IMR-90 (cell line): ENCODE data around the gene MAP3K7CL. TPM values are rescaled to one million over a fixed set of nuclear protein-coding genes. Genes with fewer than 3 reads are reported as not detected.

Experiments used
- ATAC-seq: fragments of 200-7000 bp; cut with Tn5 transposase; 2 replicates; pipeline ENCODE4 v1.9.1; 2020; ENCODE audit warnings: low read depth, mild to moderate bottlenecking, moderate library complexity
- BruUV-seq: library from RNA; stranded (reverse); fragments of 400-500 nt; replicated peaks from 2 replicates; lab custom pipeline; 2021; lab: Mats Ljungman, UMichigan
- CTCF ChIA-PET: fragments of 300-600 bp; formaldehyde crosslinking; extraction: SDS; loops from one replicate; lab custom pipeline; 2021; ENCODE audit warnings: antibody characterized with exemption; lab: Yijun Ruan, JAX
- POLR2A ChIA-PET: fragments of 300-600 bp; sonication (Branson Sonifier 250); formaldehyde crosslinking; loops from one replicate; lab custom pipeline; 2022; ENCODE audit warnings: antibody characterized with exemption; ENCODE audit not compliant: unreplicated experiment; lab: Charles Lee
- DNase-seq: peaks from one replicate; pipeline ENCODE4 v3.0.0; 2013
- H2AFZ ChIP-seq: replicated peaks from 2 replicates; pipeline ENCODE3; 2013; ENCODE audit warnings: low read length, mild to moderate bottlenecking; ENCODE audit not compliant: poor library complexity
- H2AK5ac ChIP-seq: 2 replicates; pipeline ENCODE4 v1.6.1; 2013; ENCODE audit warnings: low read depth, low read length, inconsistent platforms
- H2AK9ac ChIP-seq: replicated peaks from 2 replicates; pipeline ENCODE3; 2013; ENCODE audit warnings: mild to moderate bottlenecking, low read depth, low read length, moderate library complexity; ENCODE audit not compliant: poor library complexity
- H2BK120ac ChIP-seq: 2 replicates; pipeline ENCODE4 v1.6.1; 2013; ENCODE audit warnings: low read depth, low read length, inconsistent platforms
- H2BK15ac ChIP-seq: 3 replicates; pipeline ENCODE4 v1.6.1; 2013; ENCODE audit warnings: low read depth, low read length, inconsistent platforms
- H2BK20ac ChIP-seq: 2 replicates; pipeline ENCODE4 v1.6.1; 2013; ENCODE audit warnings: low read depth, mild to moderate bottlenecking, inconsistent platforms, low read length, moderate library complexity
- H2BK5ac ChIP-seq: 2 replicates; pipeline ENCODE4 v1.6.1; 2013; ENCODE audit warnings: mild to moderate bottlenecking, low read depth, low read length, inconsistent platforms; ENCODE audit not compliant: poor library complexity, severe bottlenecking
- H3K14ac ChIP-seq: replicated peaks from 2 replicates; pipeline ENCODE4 v1.6.1; 2013; ENCODE audit warnings: low read depth, low read length, inconsistent platforms
- H3K18ac ChIP-seq: 2 replicates; pipeline ENCODE4 v1.6.1; 2013; ENCODE audit warnings: low read depth, low read length, control low read depth
- H3K23ac ChIP-seq: 2 replicates; pipeline ENCODE4 v1.6.1; 2013; ENCODE audit warnings: low read depth, low read length, inconsistent platforms
- H3K27ac ChIP-seq: 2 replicates; pipeline ENCODE4 v1.5.1; 2013; ENCODE audit warnings: mild to moderate bottlenecking, control low read depth, low read length; ENCODE audit not compliant: insufficient read depth
- H3K27me3 ChIP-seq: 2 replicates; pipeline ENCODE4 v1.6.1; 2013; ENCODE audit warnings: low read length; ENCODE audit not compliant: control insufficient read depth, insufficient read depth
- H3K36me3 ChIP-seq: 2 replicates; pipeline ENCODE4 v1.6.1; 2013; ENCODE audit warnings: low read length, mixed read lengths; ENCODE audit not compliant: control insufficient read depth, insufficient read depth
- H3K4ac ChIP-seq: 2 replicates; pipeline ENCODE4 v1.6.1; 2013; ENCODE audit warnings: low read depth, low read length, inconsistent platforms
- H3K4me1 ChIP-seq: 2 replicates; pipeline ENCODE4 v1.6.1; 2013; ENCODE audit warnings: low read length, mixed read lengths; ENCODE audit not compliant: control insufficient read depth, insufficient read depth
- H3K4me2 ChIP-seq: 2 replicates; pipeline ENCODE4 v1.6.1; 2013; ENCODE audit warnings: low read depth, mild to moderate bottlenecking, control low read depth, low read length, moderate library complexity
- H3K4me3 ChIP-seq: 2 replicates; pipeline ENCODE4 v1.5.1; 2013; ENCODE audit warnings: low read depth, mild to moderate bottlenecking, control low read depth, low read length, moderate library complexity; ENCODE audit not compliant: insufficient read depth
- H3K56ac ChIP-seq: 2 replicates; pipeline ENCODE4 v1.6.1; 2013; ENCODE audit warnings: low read length, inconsistent platforms; ENCODE audit not compliant: insufficient read depth; ENCODE audit errors: extremely low read depth
- H3K79me1 ChIP-seq, 2 experiments: 2 replicates each; pipeline ENCODE4 v1.6.1; 2013; ENCODE audit warnings: low read length in 2 of 2, inconsistent platforms in 1 of 2, low read depth in 1 of 2
- H3K9ac ChIP-seq: 2 replicates; pipeline ENCODE4 v1.6.1; 2013; ENCODE audit warnings: low read depth, low read length, control low read depth
- H3K9me1 ChIP-seq: 2 replicates; pipeline ENCODE4 v1.6.1; 2013; ENCODE audit warnings: low read length, inconsistent platforms; ENCODE audit not compliant: insufficient read depth
- H3K9me3 ChIP-seq: 2 replicates; pipeline ENCODE4 v1.6.1; 2013; ENCODE audit warnings: low read length; ENCODE audit not compliant: control insufficient read depth, insufficient read depth
- H4K20me1 ChIP-seq: 2 replicates; pipeline ENCODE4 v1.6.1; 2013; ENCODE audit warnings: low read length, inconsistent platforms; ENCODE audit not compliant: insufficient read depth
- H4K5ac ChIP-seq: 2 replicates; pipeline ENCODE4 v1.6.1; 2013; ENCODE audit warnings: mild to moderate bottlenecking, low read depth, low read length, control low read depth
- H4K8ac ChIP-seq, 2 experiments: 2 replicates each; pipeline ENCODE4 v1.6.1; 2013; ENCODE audit warnings: low read depth in 2 of 2, low read length in 2 of 2, control low read depth in 1 of 2, inconsistent platforms in 1 of 2
- H4K91ac ChIP-seq: 2 replicates; pipeline ENCODE4 v1.6.1; 2013; ENCODE audit warnings: low read depth, low read length, inconsistent platforms; ENCODE audit not compliant: insufficient read depth
- CHD1 ChIP-seq: IDR thresholded peaks from 2 replicates; pipeline ENCODE4 v1.6.1; 2012; ENCODE audit warnings: low read depth, low read length, improper control_type of control experiment
- POLR2A ChIP-seq: IDR thresholded peaks from 2 replicates; pipeline ENCODE4 v1.6.1; 2012; ENCODE audit warnings: mild to moderate bottlenecking, low read depth, low read length
- RAD21 ChIP-seq: IDR thresholded peaks from 2 replicates; pipeline ENCODE4 v1.6.1; 2012; ENCODE audit warnings: low read length, improper control_type of control experiment
- RFX5 ChIP-seq: IDR thresholded peaks from 2 replicates; pipeline ENCODE4 v1.8.0; 2012; ENCODE audit warnings: low read depth, mild to moderate bottlenecking, low read length, moderate library complexity
- SMC3 ChIP-seq: fragments of 150-350 bp; IDR thresholded peaks from 2 replicates; pipeline ENCODE4 v1.6.1; 2016; ENCODE audit warnings: low read depth, mild to moderate bottlenecking, antibody characterized with exemption, low read length, moderate library complexity
- WGBS, 2 experiments: methylation state at CpG; one replicate each; pipeline versions ENCODE4 v1.1.5 to v1.1.7; 2013; ENCODE audit warnings: missing lambda C conversion rate in 2 of 2; ENCODE audit not compliant: insufficient read length in 1 of 2; ENCODE audit errors: extremely low coverage in 2 of 2; 5-methylcytosine and 5-hydroxymethylcytosine counted together
- dilution Hi-C: fragments of 300-500 bp; cut with HindIII; formaldehyde crosslinking; loops from one replicate; pipeline ENCODE4 v1.14.3; 2018; ENCODE audit warnings: low sequenced_read_pairs; ENCODE audit not compliant: unreplicated experiment
- in situ Hi-C: fragments of 300-500 bp; cut with MboI; formaldehyde crosslinking; loops from 3 replicates; pipeline ENCODE4 v1.14.3; 2019; ENCODE audit warnings: low sequenced_read_pairs, inconsistent platforms, mixed read lengths
- intact Hi-C: fragments of 100-400 bp; cut with micrococcal nuclease; formaldehyde crosslinking; loops from 2 replicates; pipeline ENCODE4 v1.10.0; 2022
- polyA plus RNA-seq, 3 experiments: library from polyadenylated mRNA; depleted of rRNA; stranded (reverse); fragments of >200 nt; gene quantifications; 2 replicates each; pipeline ENCODE4 v1.2.3, GENCODE V29; 2012; ENCODE audit warnings: low replicate concordance in 1 of 3
- total RNA-seq: library from RNA; depleted of rRNA; stranded (reverse); fragments of >200 nt; gene quantifications from 2 replicates; pipeline ENCODE4 v1.2.3, GENCODE V29; 2012
- TF ChIP-seq, protein P1 (sequence below): conservative IDR thresholded peaks from 2 replicates; pipeline ENCODE4 v1.5.1; 2012; ENCODE audit warnings: mild to moderate bottlenecking, low read depth, low read length, improper control_type of control experiment

Gene MAP3K7CL
- total and polyA plus RNA-seq, 2 of the 4 experiments (the other 2 are of a cell fraction), result 21.0 to 22.3 TPM

GRCh38 chr21:29092102-29092959 is 38.1 kb upstream of the MAP3K7CL start:
- POLR2A ChIA-PET, result interaction anchor here (0.6 kb wide), 1 partner anchor 52 kb away, joined by 4 read pairs; no protein-coding TSS in a partner anchor
- Histone ChIP-seq H4K91ac (peak overlapping the region; percentile 99), H2BK15ac (peak overlapping the region; percentile 99; the same call in 2 of the 3 replicates), H3K18ac (peak overlapping the region; percentile 31), H2AK9ac (peak overlapping the region; percentile 96), H2AFZ (peak overlapping the region; percentile 91), H3K4me3 (no peak overlapping the region), H4K5ac (peak overlapping the region; percentile 65), H2BK120ac (peak overlapping the region; percentile 98), H3K4me1 (peaks cover 17% of the 10 kb centered on the region), H3K4ac (peak overlapping the region; percentile 98), H3K4me2 (0 out of 2 replicates have a peak overlapping the region, but pooled peaks have one; percentile 8), H3K27ac (peak overlapping the region; percentile 69), H2AK5ac (peak overlapping the region; percentile 98), H3K14ac (peak overlapping the region; percentile 88), H3K9me3 (no peaks in the 10 kb centered on the region), H2BK5ac (peak overlapping the region; percentile 97), H3K9me1 (peaks cover 4% of the 10 kb centered on the region; the same call in 1 of the 2 replicates), H3K23ac (peak overlapping the region; percentile 90), H3K79me1 (peaks cover 0 to 11% of the 10 kb centered on the region in 2 experiments; a peak in 2 of 4 replicates), H2BK20ac (peak overlapping the region; percentile 99), H4K20me1 (no peaks in the 10 kb centered on the region), H3K36me3 (no peaks in the 10 kb centered on the region), H3K9ac (0 out of 2 replicates have a peak overlapping the region, but pooled peaks have one; percentile 5), H3K27me3 (no peaks in the 10 kb centered on the region), H4K8ac (peak overlapping the region; percentile 85 to 88), H3K56ac (peak overlapping the region; percentile 65)
- CTCF ChIA-PET, result interaction anchor here (0.5 to 2.3 kb wide), 5 partner anchors 72 to 627 kb away, joined by 3 to 9 read pairs (median 3); no protein-coding TSS in a partner anchor
- ATAC-seq, result peak; percentile 57
- TF ChIP-seq RAD21 (peak; percentile 46), POLR2A (no peak), SMC3 (peak; percentile 30; the same call in 1 of the 2 replicates), CHD1 (no peak), RFX5 (no peak)
- TF ChIP-seq, protein P1, sequence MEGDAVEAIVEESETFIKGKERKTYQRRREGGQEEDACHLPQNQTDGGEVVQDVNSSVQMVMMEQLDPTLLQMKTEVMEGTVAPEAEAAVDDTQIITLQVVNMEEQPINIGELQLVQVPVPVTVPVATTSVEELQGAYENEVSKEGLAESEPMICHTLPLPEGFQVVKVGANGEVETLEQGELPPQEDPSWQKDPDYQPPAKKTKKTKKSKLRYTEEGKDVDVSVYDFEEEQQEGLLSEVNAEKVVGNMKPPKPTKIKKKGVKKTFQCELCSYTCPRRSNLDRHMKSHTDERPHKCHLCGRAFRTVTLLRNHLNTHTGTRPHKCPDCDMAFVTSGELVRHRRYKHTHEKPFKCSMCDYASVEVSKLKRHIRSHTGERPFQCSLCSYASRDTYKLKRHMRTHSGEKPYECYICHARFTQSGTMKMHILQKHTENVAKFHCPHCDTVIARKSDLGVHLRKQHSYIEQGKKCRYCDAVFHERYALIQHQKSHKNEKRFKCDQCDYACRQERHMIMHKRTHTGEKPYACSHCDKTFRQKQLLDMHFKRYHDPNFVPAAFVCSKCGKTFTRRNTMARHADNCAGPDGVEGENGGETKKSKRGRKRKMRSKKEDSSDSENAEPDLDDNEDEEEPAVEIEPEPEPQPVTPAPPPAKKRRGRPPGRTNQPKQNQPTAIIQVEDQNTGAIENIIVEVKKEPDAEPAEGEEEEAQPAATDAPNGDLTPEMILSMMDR, result peak; percentile 40
- in situ Hi-C loops, result loop anchor here (25.0 kb wide), 1 partner anchor 1995 kb away; no protein-coding TSS in a partner anchor
- dilution Hi-C loops, result no loop called here
- WGBS, 2 experiments, result 90% methylated on average over 3 of the region's 9 CpGs; no CpG with 5 or more reads in 1 of the 2 experiments
- DNase-seq, result peak; percentile 73
- no TSS peak for BruUV-seq
- intact Hi-C loops, result loop anchor here (1.0 to 5.0 kb wide), 7 partner anchors 55 to 1995 kb away; no protein-coding TSS in a partner anchor
